DOHH2 (cell line): ENCODE measurements around the gene PIR.

Experiments
- H3F3A ChIP-seq: fragments of 200-600 bp; sonication (generic), shearing (Covaris generic); 2 replicates; pipeline ENCODE4 v1.6.0; 2016; ENCODE audit warnings: antibody characterized with exemption, mild to moderate bottlenecking; ENCODE audit not compliant: control insufficient read depth, insufficient read depth
- H3K27ac ChIP-seq: fragments of 200-600 bp; sonication (generic); 2 replicates; pipeline ENCODE4 v1.5.1; 2014; ENCODE audit warnings: low read depth, mild to moderate bottlenecking, low read length, moderate library complexity
- H3K27me3 ChIP-seq: fragments of 200-600 bp; sonication (generic); 2 replicates; pipeline ENCODE4 v1.6.1; 2014; ENCODE audit warnings: mild to moderate bottlenecking, low read length, mixed read lengths; ENCODE audit not compliant: control insufficient read depth
- H3K36me3 ChIP-seq: fragments of 200-600 bp; sonication (generic); 2 replicates; pipeline ENCODE4 v1.6.1; 2014; ENCODE audit warnings: mild to moderate bottlenecking, low read length, moderate library complexity, mixed read lengths; ENCODE audit not compliant: control insufficient read depth
- H3K4me1 ChIP-seq: fragments of 200-600 bp; sonication (generic); 2 replicates; pipeline ENCODE4 v1.6.1; 2014; ENCODE audit warnings: mild to moderate bottlenecking, low read length, mixed read lengths; ENCODE audit not compliant: control insufficient read depth
- H3K4me2 ChIP-seq: fragments of 200-600 bp; sonication (generic); 2 replicates; pipeline ENCODE4 v1.6.0; 2014; ENCODE audit warnings: mild to moderate bottlenecking, low read length, moderate library complexity
- H3K4me3 ChIP-seq: fragments of 200-600 bp; sonication (generic); 2 replicates; pipeline ENCODE4 v1.5.1; 2014; ENCODE audit warnings: mild to moderate bottlenecking, low read length, mixed read lengths
- H3K79me2 ChIP-seq: fragments of 200-600 bp; sonication (generic); 2 replicates; pipeline ENCODE4 v1.6.1; 2014; ENCODE audit warnings: mild to moderate bottlenecking, low read length, mixed read lengths; ENCODE audit not compliant: control insufficient read depth
- H3K9me2 ChIP-seq: fragments of 200-600 bp; sonication (generic); replicated peaks from 2 replicates; pipeline ENCODE4 v1.6.1; 2014; ENCODE audit warnings: mild to moderate bottlenecking, low read length, mixed read lengths; ENCODE audit not compliant: control insufficient read depth
- H3K9me3 ChIP-seq: fragments of 200-600 bp; sonication (generic); 2 replicates; pipeline ENCODE4 v1.6.1; 2014; ENCODE audit warnings: antibody characterized with exemption, low read length, mixed read lengths; ENCODE audit not compliant: control insufficient read depth, insufficient read depth
- H4K20me1 ChIP-seq: fragments of 200-600 bp; sonication (generic); 2 replicates; pipeline ENCODE4 v1.6.0; 2014; ENCODE audit warnings: low read depth, mild to moderate bottlenecking, antibody characterized with exemption, low read length, moderate library complexity; ENCODE audit not compliant: control insufficient read depth, insufficient read depth
- EZH2phosphoT487 ChIP-seq: fragments of 200-600 bp; sonication (generic); IDR thresholded peaks from 2 replicates; pipeline ENCODE4 v1.6.1; 2017; ENCODE audit warnings: borderline replicate concordance, mild to moderate bottlenecking, antibody characterized with exemption, low read length, moderate library complexity, mixed read lengths
- TF ChIP-seq, protein P1 (sequence below): fragments of 200-600 bp; sonication (generic); IDR thresholded peaks from one replicate; pipeline ENCODE4 v1.5.1; 2014; ENCODE audit warnings: antibody characterized with exemption, mild to moderate bottlenecking, low read depth, low read length; ENCODE audit not compliant: poor library complexity, severe bottlenecking

The PIR gene

DNA sequence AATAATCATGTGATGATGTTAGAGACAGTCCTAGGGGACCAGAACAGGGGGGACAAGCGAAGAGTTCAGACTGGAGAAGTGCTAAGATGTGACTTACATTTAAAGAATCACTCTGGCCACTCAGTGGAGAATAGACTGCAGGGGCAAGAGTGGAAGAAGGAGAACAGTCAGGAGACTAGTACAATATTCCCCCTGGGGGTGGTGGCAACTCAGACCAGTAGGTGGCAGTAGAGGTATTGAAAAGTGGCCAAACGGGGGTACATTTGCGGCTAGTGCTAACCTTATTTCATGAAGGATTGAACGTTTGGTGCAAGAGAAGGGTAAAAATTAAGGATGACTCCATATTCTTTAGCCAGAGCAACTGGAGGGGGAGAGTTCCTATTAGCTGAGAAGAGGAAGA lies 4.7 kb upstream of the PIR start:
- Histone ChIP-seq H4K20me1 (no peaks in the 10 kb centered on the region), H3K9me2 (no peaks in the 10 kb centered on the region), H3K27ac (no peak overlapping the region), H3K4me3 (no peak overlapping the region), H3K27me3 (no peaks in the 10 kb centered on the region), H3F3A (no peaks in the 10 kb centered on the region), H3K9me3 (no peaks in the 10 kb centered on the region), H3K4me2 (no peak overlapping the region), H3K36me3 (no peaks in the 10 kb centered on the region), H3K79me2 (no peaks in the 10 kb centered on the region), H3K4me1 (no peaks in the 10 kb centered on the region)
- TF ChIP-seq, protein P1, sequence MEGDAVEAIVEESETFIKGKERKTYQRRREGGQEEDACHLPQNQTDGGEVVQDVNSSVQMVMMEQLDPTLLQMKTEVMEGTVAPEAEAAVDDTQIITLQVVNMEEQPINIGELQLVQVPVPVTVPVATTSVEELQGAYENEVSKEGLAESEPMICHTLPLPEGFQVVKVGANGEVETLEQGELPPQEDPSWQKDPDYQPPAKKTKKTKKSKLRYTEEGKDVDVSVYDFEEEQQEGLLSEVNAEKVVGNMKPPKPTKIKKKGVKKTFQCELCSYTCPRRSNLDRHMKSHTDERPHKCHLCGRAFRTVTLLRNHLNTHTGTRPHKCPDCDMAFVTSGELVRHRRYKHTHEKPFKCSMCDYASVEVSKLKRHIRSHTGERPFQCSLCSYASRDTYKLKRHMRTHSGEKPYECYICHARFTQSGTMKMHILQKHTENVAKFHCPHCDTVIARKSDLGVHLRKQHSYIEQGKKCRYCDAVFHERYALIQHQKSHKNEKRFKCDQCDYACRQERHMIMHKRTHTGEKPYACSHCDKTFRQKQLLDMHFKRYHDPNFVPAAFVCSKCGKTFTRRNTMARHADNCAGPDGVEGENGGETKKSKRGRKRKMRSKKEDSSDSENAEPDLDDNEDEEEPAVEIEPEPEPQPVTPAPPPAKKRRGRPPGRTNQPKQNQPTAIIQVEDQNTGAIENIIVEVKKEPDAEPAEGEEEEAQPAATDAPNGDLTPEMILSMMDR = peak; percentile 63
- TF ChIP-seq EZH2phosphoT487 = no peak

DNA sequence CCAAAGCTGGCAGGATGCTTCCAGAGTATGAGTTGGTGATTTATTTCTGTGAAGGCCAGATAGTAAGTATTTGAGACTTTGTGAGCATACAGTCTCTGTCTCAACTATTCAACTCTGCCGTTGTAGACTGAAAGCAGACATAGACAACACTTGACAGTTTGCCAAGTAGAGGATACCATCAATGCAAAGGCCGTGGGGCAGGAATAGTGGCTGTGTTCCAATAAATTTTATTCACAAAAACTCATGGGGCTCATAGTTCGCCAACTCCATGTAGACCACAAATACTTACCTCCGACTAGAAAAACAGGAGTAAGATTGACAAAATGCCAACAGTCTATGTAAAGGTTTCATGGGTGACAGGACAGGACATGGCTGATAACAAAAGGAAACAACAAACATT lies 3.7 kb upstream of the PIR start:
- Histone ChIP-seq H3K27me3 (no peaks in the 10 kb centered on the region), H3F3A (no peaks in the 10 kb centered on the region), H3K27ac (no peak overlapping the region), H3K9me3 (no peaks in the 10 kb centered on the region), H3K4me1 (no peaks in the 10 kb centered on the region), H3K4me3 (no peak overlapping the region), H3K36me3 (no peaks in the 10 kb centered on the region), H3K4me2 (no peak overlapping the region), H3K9me2 (no peaks in the 10 kb centered on the region), H3K79me2 (no peaks in the 10 kb centered on the region), H4K20me1 (no peaks in the 10 kb centered on the region)
- TF ChIP-seq EZH2phosphoT487 = no peak
- TF ChIP-seq, protein P1 = no peak

DNA sequence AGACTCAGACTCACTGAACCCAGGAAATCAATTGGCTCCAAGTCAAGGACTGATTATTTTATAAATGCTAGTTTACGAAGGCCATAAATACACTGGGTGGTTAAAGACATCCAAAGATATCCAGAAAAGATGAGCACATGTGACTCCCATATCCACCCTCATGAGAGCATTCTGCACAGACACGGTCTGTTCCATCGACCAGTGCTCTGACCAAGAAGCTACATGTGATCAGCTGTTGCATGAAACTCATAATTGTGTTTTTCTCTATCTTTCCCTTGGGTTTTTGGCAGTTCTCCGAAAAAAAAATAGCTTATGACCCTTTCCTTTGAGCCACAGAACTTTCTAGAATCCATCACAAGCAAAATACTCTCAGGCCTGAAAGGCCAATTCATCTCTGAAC lies 2.7 kb upstream of the PIR start:
- TF ChIP-seq EZH2phosphoT487 = no peak
- no peaks in the 10 kb centered on the region for H3K9me2 ChIP-seq
- H4K20me1 ChIP-seq = no peaks in the 10 kb centered on the region
- H3K36me3 ChIP-seq = no peaks in the 10 kb centered on the region
- H3K4me3 ChIP-seq = no peak overlapping the region
- H3K27ac ChIP-seq = no peak overlapping the region
- no peak overlapping the region for H3K4me2 ChIP-seq
- no peaks in the 10 kb centered on the region for H3K4me1 ChIP-seq
- no peaks in the 10 kb centered on the region for H3F3A ChIP-seq
- H3K9me3 ChIP-seq = no peaks in the 10 kb centered on the region
- H3K27me3 ChIP-seq = no peaks in the 10 kb centered on the region
- H3K79me2 ChIP-seq = no peaks in the 10 kb centered on the region

DNA sequence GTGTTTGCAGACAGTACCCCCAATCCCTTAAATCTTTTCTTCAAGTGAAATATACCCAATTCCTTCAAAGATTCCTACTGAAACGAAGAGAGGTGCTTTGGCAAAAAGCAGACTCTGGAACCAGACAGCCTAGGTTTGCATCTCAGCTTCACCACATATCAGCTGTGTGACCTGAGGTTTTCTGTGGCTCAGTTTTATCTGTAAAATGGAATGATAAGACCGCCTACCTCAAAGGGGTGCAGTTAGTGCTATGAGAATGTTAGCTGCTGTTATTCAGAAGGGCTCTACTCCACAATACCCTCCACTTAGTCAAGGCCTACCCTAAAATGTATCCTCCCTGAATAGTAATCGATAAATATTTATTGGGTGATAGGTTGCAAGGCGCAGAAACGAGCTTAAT lies 664 bp downstream of the PIR start:
- no peaks in the 10 kb centered on the region for H3K4me1 ChIP-seq
- no peaks in the 10 kb centered on the region for H3K27me3 ChIP-seq
- no peaks in the 10 kb centered on the region for H3K9me3 ChIP-seq
- H3K36me3 ChIP-seq = no peaks in the 10 kb centered on the region
- H3K27ac ChIP-seq = no peak overlapping the region
- H3K4me2 ChIP-seq = no peak overlapping the region
- H3K9me2 ChIP-seq = no peaks in the 10 kb centered on the region
- no peaks in the 10 kb centered on the region for H4K20me1 ChIP-seq
- TF ChIP-seq, protein P1 = no peak
- no peak for TF ChIP-seq EZH2phosphoT487
- H3K4me3 ChIP-seq = no peak overlapping the region
- no peaks in the 10 kb centered on the region for H3F3A ChIP-seq
- no peaks in the 10 kb centered on the region for H3K79me2 ChIP-seq
